Measurements from ENCODE around the gene BMPR1A.
"Not testable (repeated sequence)": the region's sequence is repeated elsewhere in the genome, so short reads cannot be mapped to it uniquely, and the experiment has no call there.

The BMPR1A gene

GRCh38 chr10:86974484-86974883 lies 218.1 kb downstream of the BMPR1A start:
- no peak overlapping the region for H3K27ac ChIP-seq
- H3K36me3 ChIP-seq = no peaks in the 10 kb centered on the region
- H3K4me2 ChIP-seq = no peak overlapping the region
- H3K27me3 ChIP-seq = peaks cover 2 to 26% (median 22%) of the 10 kb centered on the region in 11 experiments; a peak in 20 of 22 replicates
- no peak overlapping the region for H3K4me3 ChIP-seq
- H4K20me1 ChIP-seq = no peaks in the 10 kb centered on the region
- TF ChIP-seq Cebpa-rat (IDR thresholded peaks at IDR 0.05) = no peak
- H3K9me3 ChIP-seq (replicated peaks in 1 of 11) = peaks cover 0 to 8% (median 0%) of the 10 kb centered on the region in 11 experiments; a peak in 2 of 22 replicates
- H3K4me1 ChIP-seq = peaks cover 13 to 27% (median 25%) of the 10 kb centered on the region in 10 experiments
- no peak overlapping the region for H3K9ac ChIP-seq

- H3K9ac ChIP-seq = no peak overlapping the region
- H3K27ac ChIP-seq = no peak overlapping the region
- H3K9me3 ChIP-seq (replicated peaks in 1 of 11) = peaks cover 0 to 4% (median 0%) of the 10 kb centered on the region in 11 experiments; a peak in 2 of 22 replicates
- peaks cover 0 to 5% (median 2%) of the 10 kb centered on the region in 11 experiments; a peak in 10 of 22 replicates for H3K27me3 ChIP-seq
- H3K36me3 ChIP-seq = no peaks in the 10 kb centered on the region
- H3K4me2 ChIP-seq = no peak overlapping the region
- no peaks in the 10 kb centered on the region for H4K20me1 ChIP-seq
- no peak overlapping the region for H3K4me3 ChIP-seq
- peaks cover 0 to 29% (median 14%) of the 10 kb centered on the region in 10 experiments; a peak in 17 of 20 replicates for H3K4me1 ChIP-seq
- TF ChIP-seq Cebpa-rat (IDR thresholded peaks at IDR 0.05) = no peak
Measured at GRCh38 chr10:86976362-86977056, 220.1 kb downstream of the BMPR1A start.

DNA sequence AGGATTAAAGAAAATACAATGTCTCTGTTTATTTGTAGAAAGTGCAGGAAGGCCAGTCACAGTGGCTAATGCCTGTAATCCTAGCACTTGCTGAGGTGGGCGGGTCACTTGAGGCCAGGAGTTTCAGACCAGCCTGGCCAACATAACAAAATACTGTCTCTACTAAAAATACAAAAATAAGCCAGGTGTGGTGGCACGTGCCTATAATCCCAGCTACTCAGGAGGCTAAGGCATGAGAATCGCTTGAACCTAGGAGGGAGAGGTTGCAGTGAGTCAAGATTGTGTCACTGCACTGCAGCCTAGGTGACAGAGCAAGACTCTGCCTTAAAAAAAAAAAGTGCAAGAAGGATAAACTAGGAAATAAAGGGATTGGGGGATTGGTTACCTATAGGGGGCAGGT lies 222.0 kb downstream of the BMPR1A start:
- H3K36me3 ChIP-seq; H3K27me3 ChIP-seq; H3K9me3 ChIP-seq (replicated peaks in 1 of 11); H3K9ac ChIP-seq; H3K4me3 ChIP-seq; H3K4me2 ChIP-seq; H3K27ac ChIP-seq; H4K20me1 ChIP-seq: not testable (repeated sequence)
- peaks cover 0 to 32% (median 7%) of the 10 kb centered on the region in 10 experiments; a peak in 15 of 20 replicates for H3K4me1 ChIP-seq

DNA sequence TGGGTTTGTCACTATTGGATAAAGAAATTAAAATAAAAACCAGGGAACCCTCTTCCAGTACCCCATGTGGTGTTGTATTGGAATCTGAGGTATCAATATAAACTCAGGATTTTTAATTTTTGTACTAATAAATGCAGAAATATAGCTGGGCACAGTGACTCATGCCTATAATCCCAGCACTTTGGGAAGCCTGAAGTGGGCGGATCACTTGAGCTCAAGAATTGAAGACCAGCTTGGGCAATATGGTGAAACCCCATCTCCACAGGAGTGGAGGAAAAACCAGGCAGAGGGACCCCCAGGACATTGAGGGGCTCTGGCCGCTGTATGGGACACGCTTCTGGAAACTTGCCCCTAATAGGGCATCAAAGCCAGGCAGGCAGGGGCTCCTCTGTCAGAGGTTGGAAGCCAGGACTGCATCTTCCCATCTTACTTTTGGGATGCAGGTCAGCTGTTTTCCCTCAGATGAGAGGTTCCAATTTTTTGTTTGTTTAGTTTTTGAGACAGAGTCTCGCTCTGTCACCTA lies 222.9 kb downstream of the BMPR1A start:
- no peak overlapping the region for H3K27ac ChIP-seq
- H3K4me2 ChIP-seq = peak overlapping the region in 3 of 11 experiments; percentile 50 to 82 (median 66); a peak in 5 of 22 replicates
- H3K36me3 ChIP-seq = no peaks in the 10 kb centered on the region
- no peak overlapping the region for H3K9ac ChIP-seq
- H3K4me1 ChIP-seq = peaks cover 0 to 32% (median 7%) of the 10 kb centered on the region in 10 experiments; a peak in 15 of 20 replicates
- H4K20me1 ChIP-seq = no peaks in the 10 kb centered on the region
- H3K27me3 ChIP-seq = no peaks in the 10 kb centered on the region
- TF ChIP-seq Cebpa-rat (IDR thresholded peaks at IDR 0.05) = no peak
- no peaks in the 10 kb centered on the region for H3K9me3 ChIP-seq (replicated peaks in 1 of 11)
- H3K4me3 ChIP-seq = no peak overlapping the region

- peak overlapping the region in 2 of 11 experiments; percentile 6 to 11; a peak in 1 of 22 replicates for H3K9ac ChIP-seq
- no peaks in the 10 kb centered on the region for H3K36me3 ChIP-seq
- peak overlapping the region in 1 of 11 experiments; percentile 9; a peak in 1 of 22 replicates for H3K27ac ChIP-seq
- no peak for TF ChIP-seq Cebpa-rat (IDR thresholded peaks at IDR 0.05)
- H3K4me1 ChIP-seq = peaks cover 0 to 32% (median 7%) of the 10 kb centered on the region in 10 experiments; a peak in 15 of 20 replicates
- H3K9me3 ChIP-seq (replicated peaks in 1 of 11) = no peaks in the 10 kb centered on the region
- H4K20me1 ChIP-seq = no peaks in the 10 kb centered on the region
- H3K4me3 ChIP-seq = no peak overlapping the region
- peak overlapping the region in 10 of 11 experiments; percentile 19 to 82 (median 38); a peak in 14 of 22 replicates for H3K4me2 ChIP-seq
- no peaks in the 10 kb centered on the region for H3K27me3 ChIP-seq
Measured at GRCh38 chr10:86979977-86980448, 223.6 kb downstream of the BMPR1A start.

GRCh38 chr10:86981020-86981419 lies 224.6 kb downstream of the BMPR1A start:
- Histone ChIP-seq H3K4me1 (peaks cover 0 to 32% (median 7%) of the 10 kb centered on the region in 10 experiments; a peak in 15 of 20 replicates), H3K4me2 (peak overlapping the region in 2 of 11 experiments; percentile 66 to 82; a peak in 4 of 22 replicates)
- not testable (repeated sequence) for H3K36me3 ChIP-seq; H3K27ac ChIP-seq; H4K20me1 ChIP-seq; H3K9ac ChIP-seq; H3K4me3 ChIP-seq; H3K27me3 ChIP-seq; H3K9me3 ChIP-seq (replicated peaks in 1 of 11)

GRCh38 chr10:86981716-86982115 lies 225.3 kb downstream of the BMPR1A start:
- peak overlapping the region in 2 of 11 experiments; percentile 66 to 82; a peak in 3 of 22 replicates for H3K4me2 ChIP-seq
- peaks cover 0 to 32% (median 7%) of the 10 kb centered on the region in 10 experiments; a peak in 15 of 20 replicates for H3K4me1 ChIP-seq
- H4K20me1 ChIP-seq = no peaks in the 10 kb centered on the region
- no peaks in the 10 kb centered on the region for H3K27me3 ChIP-seq
- H3K4me3 ChIP-seq = no peak overlapping the region
- H3K9me3 ChIP-seq (replicated peaks in 1 of 11) = no peaks in the 10 kb centered on the region
- TF ChIP-seq Cebpa-rat (IDR thresholded peaks at IDR 0.05) = no peak
- no peaks in the 10 kb centered on the region for H3K36me3 ChIP-seq
- H3K9ac ChIP-seq = no peak overlapping the region
- no peak overlapping the region for H3K27ac ChIP-seq
